Mucosa of rectum (tissue), 2 donors: ENCODE data around the gene CACUL1.
"Not testable (repeated sequence)": the region's sequence is repeated elsewhere in the genome, so short reads cannot be mapped to it uniquely, and the experiment has no call there.

Source experiments
- H3K27ac ChIP-seq, 2 donors: one replicate each; pipeline ENCODE4 v1.7.0; 2013; ENCODE audit warnings: inconsistent platforms in 2 of 2, low read depth in 2 of 2, low read length in 2 of 2
- H3K27me3 ChIP-seq, 2 donors: one replicate each; pipeline ENCODE4 v1.7.0; 2013; ENCODE audit warnings: low read length in 2 of 2; ENCODE audit not compliant: control insufficient read depth in 2 of 2, insufficient read depth in 2 of 2
- H3K36me3 ChIP-seq, 2 donors: one replicate each; pipeline ENCODE4 v1.7.0; 2013; ENCODE audit warnings: low read length in 2 of 2; ENCODE audit not compliant: control insufficient read depth in 2 of 2, insufficient read depth in 2 of 2
- H3K4me1 ChIP-seq, 2 donors: one replicate each; pipeline ENCODE4 v1.7.0; 2013; ENCODE audit warnings: low read length in 2 of 2, mild to moderate bottlenecking in 1 of 2; ENCODE audit not compliant: control insufficient read depth in 2 of 2, insufficient read depth in 2 of 2
- H3K4me3 ChIP-seq, 2 donors: one replicate each; pipeline ENCODE4 v1.7.0; 2013; ENCODE audit warnings: low read length in 2 of 2
- H3K9ac ChIP-seq, 2 donors: one replicate each; pipeline ENCODE4 v1.7.0; 2013; ENCODE audit warnings: low read length in 2 of 2, low read depth in 1 of 2, mild to moderate bottlenecking in 1 of 2
- H3K9me3 ChIP-seq, 2 donors: one replicate each; pipeline ENCODE4 v1.7.0; 2013; ENCODE audit warnings: low read length in 2 of 2; ENCODE audit not compliant: control insufficient read depth in 2 of 2
- donor health status: healthy.
- donor health status: Normal muscosa, but diverticular disease.

CACUL1 gene

DNA sequence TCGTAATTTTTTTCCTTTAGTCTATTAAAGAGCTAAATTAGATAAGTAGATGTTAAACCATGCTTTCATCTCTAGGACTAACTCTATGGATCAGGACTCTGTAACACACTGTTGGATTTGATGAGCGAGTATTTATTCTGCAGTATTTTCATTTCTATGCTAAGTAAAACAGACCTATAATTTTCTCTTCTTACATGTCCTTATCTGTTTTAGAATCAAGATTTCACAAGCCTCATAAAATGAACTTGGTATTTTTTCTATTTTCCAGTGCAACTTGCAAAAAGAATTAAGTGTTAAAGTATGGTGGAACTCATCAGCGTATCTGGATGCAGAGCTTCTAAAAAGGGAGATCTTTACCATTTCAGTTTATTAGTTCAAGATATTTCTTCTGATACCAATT lies 2.4 kb downstream of the CACUL1 start:
- H3K4me1 ChIP-seq: peaks cover 13 to 21% of the 10 kb centered on the region in 2 donors
- H3K9ac ChIP-seq: no peak overlapping the region
- no peaks in the 10 kb centered on the region for H3K9me3 ChIP-seq
- no peak overlapping the region for H3K27ac ChIP-seq
- H3K4me3 ChIP-seq: peak overlapping the region in 1 of 2 donors; percentile 94
- H3K36me3 ChIP-seq: no peaks in the 10 kb centered on the region
- no peaks in the 10 kb centered on the region for H3K27me3 ChIP-seq

DNA sequence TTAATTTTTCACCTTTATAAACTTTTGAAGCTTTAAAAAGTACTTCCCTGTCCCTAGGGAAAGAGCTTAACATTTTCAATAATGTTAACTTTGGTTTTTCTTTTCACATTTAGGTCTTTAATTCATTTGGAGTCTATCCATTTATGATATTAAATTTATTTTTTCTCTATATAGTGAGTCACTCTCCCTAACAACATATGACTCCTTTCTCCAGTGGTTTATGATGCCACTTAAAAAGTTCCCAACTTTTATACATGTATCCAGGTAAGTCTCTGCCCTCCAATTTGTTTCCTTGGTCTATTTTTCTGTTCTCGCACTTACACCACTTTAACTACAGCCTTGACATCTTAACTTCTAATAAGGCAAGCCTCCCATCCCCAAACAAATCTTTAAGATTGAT lies 3.5 kb downstream of the CACUL1 start:
- Histone ChIP-seq H3K36me3 (no peaks in the 10 kb centered on the region), H3K4me1 (peaks cover 13 to 21% of the 10 kb centered on the region in 2 donors)

DNA sequence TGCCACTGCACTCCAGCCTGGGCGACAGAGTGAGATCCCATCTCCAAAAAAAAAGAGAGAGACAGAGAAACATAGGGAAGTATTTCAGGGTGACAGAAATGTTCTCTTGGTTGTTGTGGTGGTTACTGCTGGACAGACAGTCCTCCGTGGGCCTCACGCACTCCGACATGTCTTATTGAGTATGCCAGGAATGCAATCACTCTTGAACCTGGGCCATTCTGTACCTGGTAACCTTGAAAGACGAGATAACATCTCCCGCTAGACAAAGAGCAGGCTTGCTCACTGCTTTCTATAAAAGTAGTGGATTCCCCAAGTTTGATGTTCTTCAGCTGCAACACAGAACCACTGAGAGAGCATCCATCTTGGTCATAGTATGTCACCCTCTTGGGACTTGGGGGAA lies 6.7 kb downstream of the CACUL1 start:
- no peak overlapping the region for H3K27ac ChIP-seq
- no peaks in the 10 kb centered on the region for H3K36me3 ChIP-seq
- H3K4me1 ChIP-seq: peaks cover 4 to 5% of the 10 kb centered on the region in 2 donors
- no peak overlapping the region for H3K4me3 ChIP-seq
- no peak overlapping the region for H3K9ac ChIP-seq
- no peaks in the 10 kb centered on the region for H3K27me3 ChIP-seq
- H3K9me3 ChIP-seq: no peaks in the 10 kb centered on the region

More for the DNA sequence above, 3.5 kb downstream of the CACUL1 start:
- no peaks in the 10 kb centered on the region for H3K9me3 ChIP-seq
- no peak overlapping the region for H3K9ac ChIP-seq
- no peak overlapping the region for H3K4me3 ChIP-seq
- no peak overlapping the region for H3K27ac ChIP-seq
- H3K27me3 ChIP-seq: no peaks in the 10 kb centered on the region

DNA sequence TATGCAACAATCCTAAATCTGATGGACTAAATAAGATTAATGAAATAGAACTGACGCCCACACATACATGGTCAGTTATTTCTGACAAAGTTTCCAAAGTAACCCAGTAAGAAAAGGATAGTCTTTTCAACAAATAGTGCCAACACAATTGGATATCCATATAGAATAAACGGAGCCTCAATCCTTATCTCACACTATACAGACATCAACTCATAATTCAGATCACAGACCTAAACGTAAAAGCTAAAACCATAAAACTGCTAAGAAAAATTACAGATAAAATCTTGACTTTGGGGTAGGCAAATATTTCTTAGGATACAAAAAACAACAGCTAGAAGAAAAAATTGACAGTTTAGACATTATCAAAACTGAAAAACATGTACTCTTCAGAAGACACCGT lies 8.5 kb downstream of the CACUL1 start:
- no peaks in the 10 kb centered on the region for H3K27me3 ChIP-seq
- H3K9ac ChIP-seq: no peak overlapping the region
- H3K4me1 ChIP-seq: no peaks in the 10 kb centered on the region
- H3K36me3 ChIP-seq: no peaks in the 10 kb centered on the region
- H3K9me3 ChIP-seq: no peaks in the 10 kb centered on the region
- H3K4me3 ChIP-seq: no peak overlapping the region
- H3K27ac ChIP-seq: no peak overlapping the region

DNA sequence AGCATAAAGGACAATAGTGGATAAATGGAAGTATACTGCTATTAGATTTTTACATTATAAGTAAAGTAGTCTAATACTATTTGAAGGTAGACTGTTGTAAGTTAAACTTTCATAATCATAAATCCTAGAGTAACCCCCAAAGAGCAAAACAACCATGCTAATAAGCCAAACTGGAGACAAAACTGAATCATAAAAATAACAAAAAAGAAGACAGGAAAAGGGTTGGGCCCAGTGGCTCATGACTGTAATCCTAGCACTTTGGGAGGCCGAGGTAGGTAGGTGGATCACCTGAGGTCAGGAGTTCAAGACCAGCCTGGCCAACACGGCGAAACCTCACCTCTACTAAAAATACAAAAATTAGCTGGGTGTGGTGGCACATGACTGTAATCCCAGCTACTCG lies 9.7 kb downstream of the CACUL1 start:
- Histone ChIP-seq H3K36me3 (no peaks in the 10 kb centered on the region), H3K4me3 (no peak overlapping the region), H3K4me1 (no peaks in the 10 kb centered on the region), H3K27me3 (no peaks in the 10 kb centered on the region), H3K9me3 (no peaks in the 10 kb centered on the region), H3K27ac (no peak overlapping the region), H3K9ac (no peak overlapping the region)

DNA sequence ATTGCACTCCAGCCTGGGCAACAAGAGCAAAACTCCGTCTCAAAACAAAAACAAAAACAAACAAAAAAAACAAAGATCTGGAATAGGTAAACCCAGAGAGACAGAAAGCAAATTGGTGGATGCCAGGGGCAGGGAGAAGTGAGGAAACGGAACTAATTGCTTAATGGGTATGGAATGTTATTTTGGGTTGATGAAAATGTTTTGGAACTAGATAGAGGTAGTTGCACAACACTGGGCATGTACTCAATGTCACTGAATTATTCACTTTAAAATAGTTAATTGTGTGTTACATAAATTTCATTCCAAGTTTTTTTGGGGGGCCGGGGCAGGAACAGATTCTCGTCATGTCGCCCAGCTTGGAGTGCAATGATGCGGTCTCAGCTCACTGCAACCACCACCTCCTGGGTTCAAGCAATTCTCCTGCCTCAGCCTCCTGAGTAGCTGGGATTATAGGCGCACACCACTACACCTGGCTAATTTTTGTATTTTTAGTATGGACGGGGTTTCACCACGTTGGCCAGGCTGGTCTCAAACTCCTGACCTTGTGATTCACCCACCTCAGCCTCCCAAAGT lies 10.3 kb downstream of the CACUL1 start:
- H3K27ac ChIP-seq, H3K27me3 ChIP-seq, H3K4me3 ChIP-seq, H3K4me1 ChIP-seq, H3K9ac ChIP-seq, H3K36me3 ChIP-seq, H3K9me3 ChIP-seq: not testable (repeated sequence)

DNA sequence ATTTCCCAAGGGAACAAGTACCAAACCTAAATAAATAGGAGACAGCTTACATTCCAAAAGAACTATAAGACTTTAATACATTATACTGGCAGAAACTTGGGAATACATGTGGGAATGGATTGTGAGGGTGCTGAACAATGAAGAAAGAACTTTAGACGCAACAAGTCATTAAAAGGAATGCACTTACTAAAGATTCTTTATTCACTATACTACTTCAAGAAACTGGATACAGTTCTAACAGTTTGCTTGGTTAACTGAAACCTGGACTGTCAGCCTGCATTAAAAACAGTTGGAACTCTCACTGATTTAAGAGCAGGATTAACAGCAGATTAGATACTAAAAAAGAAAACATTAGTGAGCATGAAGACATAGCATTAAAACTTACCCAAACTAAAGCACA lies 12.0 kb downstream of the CACUL1 start:
- no peaks in the 10 kb centered on the region for H3K4me1 ChIP-seq
- H3K27me3 ChIP-seq: no peaks in the 10 kb centered on the region
- no peaks in the 10 kb centered on the region for H3K36me3 ChIP-seq
- H3K9ac ChIP-seq: no peak overlapping the region
- no peak overlapping the region for H3K4me3 ChIP-seq
- no peaks in the 10 kb centered on the region for H3K9me3 ChIP-seq
- H3K27ac ChIP-seq: no peak overlapping the region

DNA sequence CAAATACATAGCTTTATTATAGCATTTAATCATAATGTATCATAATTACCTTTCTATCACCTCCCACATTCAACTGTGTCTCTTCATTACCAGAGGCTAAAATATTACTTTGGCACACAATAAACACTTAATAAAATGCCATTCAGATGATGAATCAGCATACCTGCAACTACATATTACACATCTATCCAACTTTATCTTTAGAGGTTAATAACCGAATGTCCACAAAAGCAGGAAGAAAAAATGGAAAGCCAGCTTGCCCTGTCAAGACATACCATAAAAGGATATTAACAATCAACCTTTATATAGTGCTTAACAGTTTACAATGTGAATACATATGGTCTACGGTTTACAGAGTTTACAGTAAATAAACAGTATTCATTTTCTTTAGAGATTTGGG lies 12.7 kb downstream of the CACUL1 start:
- Histone ChIP-seq H3K36me3 (no peaks in the 10 kb centered on the region), H3K27ac (no peak overlapping the region), H3K4me3 (no peak overlapping the region), H3K4me1 (peaks cover 2 to 4% of the 10 kb centered on the region in 2 donors), H3K27me3 (no peaks in the 10 kb centered on the region), H3K9me3 (no peaks in the 10 kb centered on the region), H3K9ac (no peak overlapping the region)

DNA sequence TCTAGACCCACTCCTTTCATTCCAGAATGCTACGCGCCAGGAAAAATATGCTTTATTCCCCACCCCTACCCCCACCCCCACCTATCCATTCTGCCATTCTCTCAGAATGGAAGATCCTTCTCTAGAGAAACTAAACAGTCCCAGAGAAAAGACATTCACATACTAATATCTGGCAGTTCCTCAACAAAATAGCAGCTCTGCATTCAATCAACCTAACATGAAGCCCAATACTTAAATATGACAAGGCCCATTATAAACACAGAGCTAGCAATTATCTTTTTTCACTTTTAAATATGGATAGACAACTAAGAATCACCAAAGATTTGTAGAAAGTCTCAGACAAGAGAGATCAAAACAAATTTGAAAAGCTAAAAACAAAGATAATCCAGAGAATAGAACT lies 16.4 kb downstream of the CACUL1 start:
- Histone ChIP-seq H3K4me3 (no peak overlapping the region), H3K36me3 (no peaks in the 10 kb centered on the region), H3K4me1 (peaks cover 2 to 8% of the 10 kb centered on the region in 2 donors), H3K9me3 (no peaks in the 10 kb centered on the region), H3K27me3 (no peaks in the 10 kb centered on the region), H3K27ac (peak overlapping the region in 1 of 2 donors; percentile 40), H3K9ac (no peak overlapping the region)

DNA sequence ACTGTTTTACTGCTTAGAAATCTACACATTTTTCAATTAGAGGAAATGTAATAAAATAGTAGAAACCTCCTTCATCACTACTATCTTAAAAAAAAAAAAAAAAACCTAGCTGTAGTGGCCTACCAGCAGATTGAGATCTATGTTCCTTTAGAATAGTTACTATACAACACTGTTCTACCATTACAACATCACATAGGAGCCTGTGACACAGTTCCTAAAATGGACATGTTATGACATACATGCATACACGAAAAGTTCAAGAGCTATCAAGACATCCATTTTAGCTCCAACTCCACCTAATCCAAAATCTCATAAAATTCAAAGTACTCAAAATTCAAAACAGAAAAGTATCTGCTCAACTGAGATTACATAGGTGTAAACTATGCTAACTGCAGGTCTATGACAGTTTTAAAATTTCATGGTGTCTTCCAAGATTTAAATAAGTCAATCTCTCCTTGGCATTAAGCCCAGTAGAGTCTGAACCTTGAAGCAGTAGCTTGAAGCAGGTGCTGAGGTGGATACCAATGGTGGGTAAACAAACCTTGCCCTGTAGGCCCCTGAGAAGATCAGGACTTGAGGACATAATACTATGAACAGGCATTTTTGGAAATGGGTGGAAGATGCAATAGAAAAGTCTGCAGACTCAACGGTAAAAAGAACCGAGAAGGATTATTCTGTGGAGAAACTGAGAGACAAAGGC lies 17.0 kb downstream of the CACUL1 start:
- H3K9me3 ChIP-seq: no peaks in the 10 kb centered on the region
- H3K9ac ChIP-seq: no peak overlapping the region
- peak overlapping the region in 1 of 2 donors; percentile 40 for H3K27ac ChIP-seq
- H3K4me1 ChIP-seq: peaks cover 2 to 8% of the 10 kb centered on the region in 2 donors
- H3K27me3 ChIP-seq: no peaks in the 10 kb centered on the region
- H3K4me3 ChIP-seq: no peak overlapping the region
- no peaks in the 10 kb centered on the region for H3K36me3 ChIP-seq
